MM.1S (cell line): Measurements from ENCODE around the gene BICDL1.

Experiments used
- DNase-seq: peaks from one replicate; pipeline ENCODE4 v3.0.0-alpha.2; 2015
- H2AFZ ChIP-seq: fragments of 300-600 bp; sonication (generic); 2 replicates; pipeline ENCODE4 v1.6.0; 2016; ENCODE audit warnings: antibody characterized with exemption, low read length
- H3F3A ChIP-seq: fragments of 300-600 bp; sonication (generic); 2 replicates; pipeline ENCODE4 v1.6.1; 2016; ENCODE audit warnings: mild to moderate bottlenecking, antibody characterized with exemption, low read length, moderate library complexity, mixed read lengths; ENCODE audit not compliant: insufficient read depth
- H3K27ac ChIP-seq: fragments of 300-600 bp; sonication (generic); 2 replicates; pipeline ENCODE4 v1.5.1; 2016; ENCODE audit warnings: mild to moderate bottlenecking, low read length
- H3K27me3 ChIP-seq: fragments of 300-600 bp; sonication (generic); replicated peaks from 2 replicates; pipeline ENCODE4 v1.6.0; 2016; ENCODE audit warnings: low read length; ENCODE audit not compliant: insufficient read depth
- H3K36me3 ChIP-seq: fragments of 300-600 bp; sonication (generic); replicated peaks from 2 replicates; pipeline ENCODE4 v1.6.1; 2016; ENCODE audit warnings: mild to moderate bottlenecking, low read length, mixed read lengths; ENCODE audit not compliant: insufficient read depth
- H3K4me1 ChIP-seq: fragments of 300-600 bp; sonication (generic); 2 replicates; pipeline ENCODE4 v1.6.1; 2016; ENCODE audit warnings: low read length, mixed read lengths
- H3K4me2 ChIP-seq: fragments of 300-600 bp; sonication (generic); 2 replicates; pipeline ENCODE4 v1.6.0; 2016; ENCODE audit warnings: low read depth, low read length
- H3K4me3 ChIP-seq: fragments of 300-600 bp; sonication (generic); 2 replicates; pipeline ENCODE4 v1.5.1; 2016; ENCODE audit warnings: low read length, mixed read lengths
- H3K79me2 ChIP-seq: fragments of 300-600 bp; sonication (generic); 2 replicates; pipeline ENCODE4 v1.6.1; 2016; ENCODE audit warnings: mixed run types, low read length, mixed read lengths
- H3K9ac ChIP-seq: fragments of 300-600 bp; sonication (generic); 2 replicates; pipeline ENCODE4 v1.6.1; 2016; ENCODE audit warnings: low read length, mixed read lengths
- H3K9me2 ChIP-seq: fragments of 300-600 bp; sonication (generic); replicated peaks from 2 replicates; pipeline ENCODE4 v1.6.1; 2016; ENCODE audit warnings: mild to moderate bottlenecking, low read length, mixed read lengths; ENCODE audit not compliant: insufficient read depth
- H3K9me3 ChIP-seq: fragments of 300-600 bp; sonication (generic); replicated peaks from 2 replicates; pipeline ENCODE4 v1.6.1; 2016; ENCODE audit warnings: mild to moderate bottlenecking, low read length, mixed read lengths; ENCODE audit not compliant: insufficient read depth
- H4K20me1 ChIP-seq: fragments of 300-600 bp; sonication (generic); 2 replicates; pipeline ENCODE4 v1.6.1; 2016; ENCODE audit warnings: mild to moderate bottlenecking, low read length, moderate library complexity, mixed read lengths; ENCODE audit not compliant: insufficient read depth
- CTCF ChIP-seq: fragments of 300-600 bp; sonication (generic); IDR thresholded peaks from 2 replicates; pipeline ENCODE4 v1.5.1; 2016; ENCODE audit warnings: antibody characterized with exemption, low read length, mixed read lengths
- EZH2 ChIP-seq: fragments of 300-600 bp; sonication (generic); optimal IDR thresholded peaks from 2 replicates; pipeline ENCODE3; 2017; ENCODE audit warnings: low read depth, mild to moderate bottlenecking, antibody characterized with exemption, low read length, mixed read lengths
- EZH2phosphoT487 ChIP-seq: fragments of 300-600 bp; sonication (generic); IDR thresholded peaks from 2 replicates; pipeline ENCODE4 v1.6.1; 2018; ENCODE audit warnings: antibody characterized with exemption, low read length

The BICDL1 gene

GRCh38 chr12:119990382-119990874, 1.4 kb downstream of the BICDL1 start:
- H3K36me3 ChIP-seq: no peaks in the 10 kb centered on the region
- H3K9ac ChIP-seq: no peak overlapping the region
- no peaks in the 10 kb centered on the region for H3K27me3 ChIP-seq
- H3K79me2 ChIP-seq: no peaks in the 10 kb centered on the region
- peak overlapping the region; percentile 59 for H3K4me3 ChIP-seq
- peak overlapping the region; percentile 68 for H3K4me2 ChIP-seq
- no peaks in the 10 kb centered on the region for H3F3A ChIP-seq
- DNase-seq: no peak
- H3K4me1 ChIP-seq: peaks cover 7% of the 10 kb centered on the region; the same call in 1 of the 2 replicates
- TF ChIP-seq EZH2: no peak
- H3K27ac ChIP-seq: no peak overlapping the region
- no peak overlapping the region for H2AFZ ChIP-seq
- H3K9me2 ChIP-seq: no peaks in the 10 kb centered on the region
- no peaks in the 10 kb centered on the region for H4K20me1 ChIP-seq
- no peaks in the 10 kb centered on the region for H3K9me3 ChIP-seq

- Histone ChIP-seq H3K9me2 (no peaks in the 10 kb centered on the region), H3K27ac (no peak overlapping the region), H3K79me2 (no peaks in the 10 kb centered on the region), H3K4me3 (no peak overlapping the region), H3K4me1 (peaks cover 7% of the 10 kb centered on the region; the same call in 1 of the 2 replicates), H3K27me3 (no peaks in the 10 kb centered on the region), H3F3A (no peaks in the 10 kb centered on the region), H2AFZ (no peak overlapping the region), H3K9ac (no peak overlapping the region), H4K20me1 (no peaks in the 10 kb centered on the region), H3K4me2 (no peak overlapping the region), H3K9me3 (no peaks in the 10 kb centered on the region), H3K36me3 (no peaks in the 10 kb centered on the region)
- DNase-seq: no peak
- no peak for TF ChIP-seq EZH2phosphoT487
Observed at GRCh38 chr12:119992129-119992705, 3.2 kb downstream of the BICDL1 start.

GRCh38 chr12:119994892-119995658, 6.0 kb downstream of the BICDL1 start:
- Histone ChIP-seq H4K20me1 (no peaks in the 10 kb centered on the region), H3K36me3 (no peaks in the 10 kb centered on the region), H3K4me2 (no peak overlapping the region), H3K9me2 (no peaks in the 10 kb centered on the region), H3K9me3 (no peaks in the 10 kb centered on the region), H3F3A (no peaks in the 10 kb centered on the region), H3K4me1 (no peaks in the 10 kb centered on the region), H3K4me3 (no peak overlapping the region), H3K9ac (no peak overlapping the region), H3K27me3 (no peaks in the 10 kb centered on the region), H3K79me2 (no peaks in the 10 kb centered on the region), H2AFZ (no peak overlapping the region), H3K27ac (no peak overlapping the region)
- TF ChIP-seq EZH2phosphoT487 (no peak), EZH2 (no peak), CTCF (no peak)
- DNase-seq: no peak

GRCh38 chr12:119996417-119996816, 7.4 kb downstream of the BICDL1 start:
- no peak overlapping the region for H3K4me2 ChIP-seq
- H3K27ac ChIP-seq: no peak overlapping the region
- no peak overlapping the region for H3K4me3 ChIP-seq
- no peaks in the 10 kb centered on the region for H3K27me3 ChIP-seq
- no peaks in the 10 kb centered on the region for H3K36me3 ChIP-seq
- no peak for DNase-seq
- no peaks in the 10 kb centered on the region for H4K20me1 ChIP-seq
- H3K9ac ChIP-seq: no peak overlapping the region
- H3K9me2 ChIP-seq: no peaks in the 10 kb centered on the region
- H3F3A ChIP-seq: no peaks in the 10 kb centered on the region
- TF ChIP-seq EZH2phosphoT487 (no peak), EZH2 (no peak), CTCF (no peak)
- H3K4me1 ChIP-seq: no peaks in the 10 kb centered on the region
- H2AFZ ChIP-seq: no peak overlapping the region
- H3K9me3 ChIP-seq: no peaks in the 10 kb centered on the region
- no peaks in the 10 kb centered on the region for H3K79me2 ChIP-seq
